VCaP (cell line): Measurements from ENCODE around the gene ALG12.

Experiments used
- H3K27ac ChIP-seq: fragments of 450-650 bp; 2 replicates; pipeline ENCODE4 v1.5.1; 2017
- CTCF ChIP-seq: fragments of 450-650 bp; conservative IDR thresholded peaks from 2 replicates; pipeline ENCODE4 v1.5.1; 2017; ENCODE audit warnings: mild to moderate bottlenecking, moderate library complexity

Gene ALG12

GRCh38 chr22:49863931-49864330 lies 54.3 kb downstream of the ALG12 start:
- no peak for TF ChIP-seq CTCF
- H3K27ac ChIP-seq = no peak overlapping the region

GRCh38 chr22:49862496-49862776 lies 55.8 kb downstream of the ALG12 start:
- no peak for TF ChIP-seq CTCF
- no peak overlapping the region for H3K27ac ChIP-seq

GRCh38 chr22:49861642-49862495 lies 56.4 kb downstream of the ALG12 start:
- no peak for TF ChIP-seq CTCF
- H3K27ac ChIP-seq = no peak overlapping the region

- H3K27ac ChIP-seq = no peak overlapping the region
- no peak for TF ChIP-seq CTCF
Observed at GRCh38 chr22:49858827-49859226, 59.4 kb downstream of the ALG12 start.

GRCh38 chr22:49856766-49857618 lies 61.2 kb downstream of the ALG12 start:
- no peak for TF ChIP-seq CTCF
- no peak overlapping the region for H3K27ac ChIP-seq

- no peak for TF ChIP-seq CTCF
- H3K27ac ChIP-seq = peak overlapping the region; percentile 94
Observed at GRCh38 chr22:49856343-49856742, 61.9 kb downstream of the ALG12 start.

- TF ChIP-seq CTCF = no peak
- peak overlapping the region; percentile 94 for H3K27ac ChIP-seq
Observed at GRCh38 chr22:49855251-49855911, 62.9 kb downstream of the ALG12 start.
